ENCODE results near the gene TFPI2. TPM values are rescaled to one million over a fixed set of nuclear protein-coding genes. Genes with fewer than 3 reads are reported as not detected.

TFPI2 gene
- total RNA-seq, 4 donors from 2014 or later: 0.40 to 1.4 TPM; not detected in 2

- Histone ChIP-seq H3K27me3 (no peaks in the 10 kb centered on the region), H3K4me3 (no peak overlapping the region), H3K9me3 (no peaks in the 10 kb centered on the region), H3K36me3 (no peaks in the 10 kb centered on the region), H3K27ac (no peak overlapping the region), H3K4me1 (no peaks in the 10 kb centered on the region)
- no peak for TF ChIP-seq CTCF (IDR thresholded peaks at IDR 0.05)
- TF ChIP-seq POLR2A (IDR thresholded peaks at IDR 0.05): no peak
- no peak for DNase-seq
These were observed 41.1 kb upstream of the TFPI2 start for GRCh38 chr7:93931655-93932054.

GRCh38 chr7:93927585-93927984 is 37.0 kb upstream of the TFPI2 start:
- no peaks in the 10 kb centered on the region for H3K9me3 ChIP-seq
- H3K4me1 ChIP-seq: no peaks in the 10 kb centered on the region
- no peaks in the 10 kb centered on the region for H3K27me3 ChIP-seq
- no peak for TF ChIP-seq POLR2A (IDR thresholded peaks at IDR 0.05)
- no peak for TF ChIP-seq CTCF (IDR thresholded peaks at IDR 0.05)
- no peaks in the 10 kb centered on the region for H3K36me3 ChIP-seq
- H3K27ac ChIP-seq: no peak overlapping the region
- H3K4me3 ChIP-seq: no peak overlapping the region
- no peak for DNase-seq

- Histone ChIP-seq H3K27ac (no peak overlapping the region), H3K9me3 (no peaks in the 10 kb centered on the region), H3K27me3 (no peaks in the 10 kb centered on the region), H3K36me3 (no peaks in the 10 kb centered on the region), H3K4me1 (no peaks in the 10 kb centered on the region), H3K4me3 (no peak overlapping the region)
- no peak for TF ChIP-seq CTCF (IDR thresholded peaks at IDR 0.05)
- no peak for TF ChIP-seq POLR2A (IDR thresholded peaks at IDR 0.05)
- DNase-seq: no peak
These were observed 36.2 kb upstream of the TFPI2 start for GRCh38 chr7:93926800-93927199.

- Histone ChIP-seq H3K27ac (peak overlapping the region in 1 of 4 donors; percentile 84), H3K9me3 (no peaks in the 10 kb centered on the region), H3K4me3 (peak overlapping the region in 2 of 4 donors; percentile 53 to 58), H3K27me3 (no peaks in the 10 kb centered on the region), H3K36me3 (no peaks in the 10 kb centered on the region), H3K4me1 (no peaks in the 10 kb centered on the region)
- DNase-seq: no peak
- TF ChIP-seq POLR2A (IDR thresholded peaks at IDR 0.05) (no peak), CTCF (IDR thresholded peaks at IDR 0.05) (no peak)
These were observed 33.4 kb upstream of the TFPI2 start for GRCh38 chr7:93923942-93924341.

GRCh38 chr7:93923296-93923695 is 32.7 kb upstream of the TFPI2 start:
- peak overlapping the region in 2 of 4 donors; percentile 53 to 58 for H3K4me3 ChIP-seq
- H3K9me3 ChIP-seq: no peaks in the 10 kb centered on the region
- DNase-seq: no peak
- peak overlapping the region in 1 of 4 donors; percentile 84 for H3K27ac ChIP-seq
- no peaks in the 10 kb centered on the region for H3K4me1 ChIP-seq
- no peaks in the 10 kb centered on the region for H3K36me3 ChIP-seq
- TF ChIP-seq POLR2A (IDR thresholded peaks at IDR 0.05): no peak
- TF ChIP-seq CTCF (IDR thresholded peaks at IDR 0.05): no peak
- H3K27me3 ChIP-seq: no peaks in the 10 kb centered on the region

Measured in Peyer's patch (tissue), 4 donors.